Activated CD8-positive, alpha-beta memory T cell treated with anti-CD3 and anti-CD28 coated beads, Interleukin-2, amount 10 ng/mL, durations not matched to agents 7 days and 5 days (primary cell): Measurements from ENCODE around the gene DNAI7. TPM values are rescaled to one million over a fixed set of nuclear protein-coding genes. Genes with fewer than 3 reads are reported as not detected.

ENCODE experiments used
- ATAC-seq: fragments of 150-1000 bp; cut with Tn5 transposase; one replicate; pipeline ENCODE4 v1.10.0; 2021; ENCODE audit warnings: moderate library complexity
- CTCF ChIA-PET: fragments of 350-600 bp; sonication (Branson Sonifier 250); formaldehyde crosslinking; loops from one replicate; lab custom pipeline; 2021; ENCODE audit warnings: antibody characterized with exemption; lab: Charles Lee
- DNase-seq: peaks from one replicate; pipeline ENCODE4 v3.0.0-alpha.2; 2020
- H3K27ac Mint-ChIP-seq: one replicate; pipeline ENCODE4 v1.8.0; 2021; ENCODE audit warnings: mild to moderate bottlenecking, mixed read lengths
- H3K27me3 Mint-ChIP-seq: one replicate; pipeline ENCODE4 v1.8.0; 2021; ENCODE audit warnings: mixed read lengths
- H3K36me3 Mint-ChIP-seq: one replicate; pipeline ENCODE4 v1.8.0; 2021; ENCODE audit warnings: mild to moderate bottlenecking, mixed read lengths
- H3K4me1 Mint-ChIP-seq: one replicate; pipeline ENCODE4 v1.8.0; 2021; ENCODE audit warnings: mixed read lengths
- H3K4me3 Mint-ChIP-seq: one replicate; pipeline ENCODE4 v1.8.0; 2021; ENCODE audit warnings: mild to moderate bottlenecking, moderate library complexity, mixed read lengths
- H3K9me3 Mint-ChIP-seq: one replicate; pipeline ENCODE4 v1.8.0; 2022; ENCODE audit warnings: low read depth, mixed read lengths
- total RNA-seq, 2 experiments: library from RNA; stranded (reverse); gene quantifications; one replicate each; pipeline ENCODE4 v1.2.3, GENCODE V29; 2021

DNAI7 gene
- total RNA-seq, 2 experiments from 2014 or later = 0.18 TPM; not detected in 1

DNA sequence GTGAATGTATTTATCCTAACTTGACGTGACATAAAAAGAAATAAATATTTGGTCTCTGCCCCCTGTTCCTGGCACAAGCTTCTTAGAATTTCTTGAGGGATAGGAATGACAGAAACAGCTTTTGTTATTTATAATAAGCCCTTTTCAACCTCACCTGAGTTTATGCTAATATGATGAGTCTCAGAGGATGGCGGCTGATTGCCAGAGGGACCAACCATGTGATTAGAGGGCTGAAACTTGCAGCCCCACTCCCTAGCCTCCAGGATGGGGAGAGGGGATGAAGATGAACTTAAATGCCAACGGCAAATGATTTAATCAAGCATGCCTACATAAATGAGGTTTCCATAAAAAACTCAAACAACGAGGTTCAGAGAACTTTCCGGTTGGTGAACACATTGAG is 42.9 kb downstream of the DNAI7 start:
- peaks cover 9% of the 10 kb centered on the region for H3K4me1 Mint-ChIP-seq
- no peak for ATAC-seq
- no peak overlapping the region for H3K27ac Mint-ChIP-seq
- H3K9me3 Mint-ChIP-seq = no peaks in the 10 kb centered on the region
- CTCF ChIA-PET = interaction anchor here (1.0 to 5.2 kb wide), 4 partner anchors 10 to 285 kb away, joined by 3 to 35 read pairs (median 5); no protein-coding TSS in a partner anchor
- DNase-seq = no peak
- H3K27me3 Mint-ChIP-seq = no peaks in the 10 kb centered on the region
- no peak overlapping the region for H3K4me3 Mint-ChIP-seq
- H3K36me3 Mint-ChIP-seq = no peaks in the 10 kb centered on the region

DNA sequence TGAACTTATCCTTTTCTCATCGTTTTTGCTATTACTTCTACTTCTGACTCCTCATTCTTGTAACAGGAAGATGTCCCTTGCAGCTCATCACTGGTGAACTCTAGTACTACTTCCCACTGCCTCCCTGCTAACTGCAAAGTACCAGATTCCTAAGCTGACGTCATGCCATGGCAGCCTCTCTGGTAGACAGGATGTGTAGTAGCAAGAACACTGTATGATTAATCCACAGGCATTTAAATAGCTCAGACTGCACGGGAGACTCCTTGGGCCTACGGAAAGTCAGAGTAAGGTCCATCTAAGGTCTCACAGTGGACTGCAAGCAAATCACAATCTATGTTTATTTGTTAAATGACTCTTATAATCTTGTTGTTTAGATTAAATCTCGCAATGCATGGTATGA is 43.5 kb downstream of the DNAI7 start:
- peaks cover 9% of the 10 kb centered on the region for H3K4me1 Mint-ChIP-seq
- no peak for ATAC-seq
- no peaks in the 10 kb centered on the region for H3K27me3 Mint-ChIP-seq
- H3K27ac Mint-ChIP-seq = no peak overlapping the region
- H3K36me3 Mint-ChIP-seq = no peaks in the 10 kb centered on the region
- DNase-seq = no peak
- CTCF ChIA-PET = interaction anchor here (5.2 kb wide), 1 partner anchor 159 kb away, joined by 35 read pairs; no protein-coding TSS in a partner anchor
- no peak overlapping the region for H3K4me3 Mint-ChIP-seq
- H3K9me3 Mint-ChIP-seq = no peaks in the 10 kb centered on the region

DNA sequence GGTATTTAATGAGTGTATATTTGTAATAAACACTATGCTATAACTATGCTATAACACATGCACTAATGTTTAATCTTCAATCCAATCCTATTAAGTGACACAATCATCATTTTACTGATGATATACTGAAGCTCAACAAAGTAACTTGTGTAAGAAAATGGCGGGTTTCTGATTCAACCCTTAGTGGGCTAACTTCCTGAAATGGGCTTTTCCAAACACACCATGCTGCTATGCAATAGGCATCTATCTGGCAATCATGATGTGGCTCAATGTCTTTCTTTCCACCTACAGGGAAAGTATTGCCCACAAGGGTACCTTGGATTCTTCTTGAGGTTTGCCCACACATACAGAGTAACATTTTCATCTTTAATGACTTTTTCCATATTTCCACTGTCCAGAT is 48.3 kb downstream of the DNAI7 start:
- H3K27me3 Mint-ChIP-seq = no peaks in the 10 kb centered on the region
- DNase-seq (no peak), ATAC-seq (no peak)
- no peak overlapping the region for H3K27ac Mint-ChIP-seq
- CTCF ChIA-PET = interaction anchor here (0.6 to 1.0 kb wide), 3 partner anchors 8 to 156 kb away, joined by 3 to 4 read pairs (median 4); no protein-coding TSS in a partner anchor
- H3K4me3 Mint-ChIP-seq = no peak overlapping the region
- no peaks in the 10 kb centered on the region for H3K4me1 Mint-ChIP-seq
- H3K9me3 Mint-ChIP-seq = no peaks in the 10 kb centered on the region
- no peaks in the 10 kb centered on the region for H3K36me3 Mint-ChIP-seq

DNA sequence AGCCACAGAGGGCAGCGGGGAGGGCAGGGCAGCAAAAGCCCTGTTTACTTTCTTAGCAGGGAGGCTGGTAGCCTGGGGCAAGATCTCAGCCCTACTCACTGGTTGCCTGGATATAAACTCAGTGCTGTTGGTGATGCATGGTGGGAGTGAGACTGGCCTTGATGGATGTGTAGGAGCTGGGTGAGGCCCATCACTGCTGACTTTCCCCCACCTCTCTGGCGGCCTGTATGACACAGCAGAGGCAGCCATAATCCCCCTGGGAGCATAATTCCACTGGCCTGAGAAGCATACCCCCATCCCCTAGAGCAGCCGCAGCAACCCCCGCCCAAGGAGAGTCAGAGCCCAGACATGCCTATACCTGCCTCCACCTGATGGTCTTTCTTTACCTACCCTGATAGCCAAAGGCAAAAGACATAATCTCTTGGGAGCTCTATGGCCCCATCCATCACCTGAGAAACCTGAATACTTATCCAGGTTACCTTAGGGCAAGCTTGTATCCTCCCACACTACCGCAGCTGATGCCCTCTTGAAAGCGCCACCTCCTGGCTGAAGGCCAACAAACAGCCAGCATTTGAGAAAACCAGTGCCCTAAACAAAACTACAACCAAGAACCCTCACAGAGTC is 59.3 kb downstream of the DNAI7 start:
- H3K27ac Mint-ChIP-seq = no peak overlapping the region
- no peak for DNase-seq
- H3K4me1 Mint-ChIP-seq = no peaks in the 10 kb centered on the region
- peaks cover 9% of the 10 kb centered on the region for H3K27me3 Mint-ChIP-seq
- CTCF ChIA-PET = interaction anchor here (0.7 to 2.9 kb wide), 3 partner anchors 19 to 210 kb away, joined by 3 to 16 read pairs (median 5); no protein-coding TSS in a partner anchor
- no peak overlapping the region for H3K4me3 Mint-ChIP-seq
- H3K9me3 Mint-ChIP-seq = no peaks in the 10 kb centered on the region
- ATAC-seq = no peak
- no peaks in the 10 kb centered on the region for H3K36me3 Mint-ChIP-seq

DNA sequence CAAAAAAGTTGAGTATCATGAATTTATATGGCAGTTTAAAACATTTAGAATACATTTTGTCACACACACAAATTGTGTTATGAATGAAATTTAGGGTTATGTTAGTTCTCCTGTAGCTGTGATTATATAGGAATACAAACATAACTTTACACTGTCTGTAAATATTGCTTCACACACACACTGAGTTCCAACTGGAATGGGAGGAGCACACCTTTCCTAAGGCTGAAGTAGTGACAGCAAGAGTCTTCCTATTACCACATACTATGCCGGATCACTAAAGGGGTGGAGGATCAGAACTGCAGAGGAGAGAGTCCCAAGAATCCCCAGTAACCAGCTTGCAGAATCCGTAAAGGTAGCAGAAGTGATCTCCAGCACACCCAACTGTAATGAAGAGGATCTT is 63.7 kb downstream of the DNAI7 start:
- Mint-ChIP-seq H3K36me3 (no peaks in the 10 kb centered on the region), H3K4me3 (no peak overlapping the region), H3K9me3 (no peaks in the 10 kb centered on the region), H3K27me3 (peaks cover 7% of the 10 kb centered on the region), H3K27ac (no peak overlapping the region), H3K4me1 (no peaks in the 10 kb centered on the region)
- DNase-seq (no peak), ATAC-seq (no peak)
- CTCF ChIA-PET = interaction anchor here (0.6 to 3.1 kb wide), 6 partner anchors 10 to 275 kb away, joined by 3 to 16 read pairs (median 4); no protein-coding TSS in a partner anchor

DNA sequence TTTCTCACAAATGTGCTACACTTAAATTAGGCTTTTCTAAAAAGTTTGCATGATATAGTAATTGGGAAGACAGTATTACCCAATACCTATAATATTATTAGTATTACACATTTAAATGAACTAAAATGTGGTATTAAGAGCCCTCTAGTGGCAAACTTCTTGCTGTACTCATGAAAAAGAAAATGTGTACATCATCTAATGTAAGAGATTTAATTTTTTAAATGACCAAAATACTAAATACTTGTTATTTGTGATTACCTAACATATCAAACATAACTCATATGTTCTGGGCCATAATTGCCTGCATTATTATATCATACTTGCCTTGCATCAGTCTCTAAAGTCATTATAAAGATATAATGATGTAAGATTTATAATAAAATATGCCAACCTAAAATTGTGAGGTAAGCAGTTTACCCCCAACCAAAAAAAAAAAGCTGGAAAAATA is 64.2 kb downstream of the DNAI7 start:
- no peak overlapping the region for H3K4me3 Mint-ChIP-seq
- DNase-seq = no peak
- H3K4me1 Mint-ChIP-seq = no peaks in the 10 kb centered on the region
- CTCF ChIA-PET = interaction anchor here (0.6 to 3.1 kb wide), 9 partner anchors 9 to 275 kb away, joined by 3 to 16 read pairs (median 3); no protein-coding TSS in a partner anchor
- no peaks in the 10 kb centered on the region for H3K9me3 Mint-ChIP-seq
- H3K27ac Mint-ChIP-seq = no peak overlapping the region
- ATAC-seq = no peak
- H3K36me3 Mint-ChIP-seq = no peaks in the 10 kb centered on the region
- H3K27me3 Mint-ChIP-seq = peaks cover 8% of the 10 kb centered on the region

DNA sequence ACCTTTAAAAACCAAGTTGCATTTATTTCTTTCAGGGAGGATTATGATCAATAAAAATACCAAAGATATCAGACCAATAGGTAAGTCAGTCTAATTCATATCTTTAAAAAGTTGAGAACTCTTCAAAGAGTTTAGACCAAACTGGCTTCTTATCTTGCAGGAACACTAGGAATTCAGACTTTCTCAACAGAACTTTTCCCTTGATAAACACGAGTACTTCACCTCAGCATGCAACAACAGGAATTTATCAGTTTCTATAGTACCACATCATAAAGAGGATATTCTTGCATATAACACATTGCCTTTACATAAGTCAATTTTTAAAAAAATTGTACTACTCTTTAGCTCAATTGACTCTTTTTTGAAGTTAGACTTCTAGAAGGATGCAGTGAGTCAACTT is 68.2 kb downstream of the DNAI7 start:
- Mint-ChIP-seq H3K9me3 (no peaks in the 10 kb centered on the region), H3K27me3 (peaks cover 4% of the 10 kb centered on the region), H3K4me1 (peaks cover 2% of the 10 kb centered on the region), H3K27ac (no peak overlapping the region), H3K4me3 (no peak overlapping the region), H3K36me3 (no peaks in the 10 kb centered on the region)
- no peak for DNase-seq
- CTCF ChIA-PET = no interaction called here
- no peak for ATAC-seq

DNA sequence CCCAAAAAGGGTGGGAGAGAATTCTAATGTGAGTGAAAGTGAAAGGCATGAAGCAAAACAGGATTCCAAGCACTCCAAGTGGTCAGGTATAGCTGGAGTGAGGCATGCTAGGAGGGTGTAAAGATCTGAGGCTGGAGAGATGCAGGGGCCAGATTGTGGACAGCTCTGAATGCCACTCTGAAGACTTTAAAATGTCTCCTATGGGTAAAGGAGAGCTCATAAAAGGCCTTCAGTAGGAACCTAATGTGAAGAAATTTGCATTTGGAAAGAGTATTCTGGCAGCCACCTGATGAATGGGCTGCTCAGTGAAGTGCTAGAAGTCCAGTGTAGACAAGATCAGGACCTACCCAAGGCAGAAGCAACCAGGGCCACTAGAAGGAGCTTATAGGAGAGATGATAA is 68.9 kb downstream of the DNAI7 start:
- Mint-ChIP-seq H3K9me3 (no peaks in the 10 kb centered on the region), H3K4me3 (no peak overlapping the region), H3K27me3 (peaks cover 4% of the 10 kb centered on the region), H3K4me1 (peaks cover 2% of the 10 kb centered on the region), H3K27ac (no peak overlapping the region), H3K36me3 (no peaks in the 10 kb centered on the region)
- CTCF ChIA-PET = no interaction called here
- ATAC-seq (no peak), DNase-seq (no peak)

DNA sequence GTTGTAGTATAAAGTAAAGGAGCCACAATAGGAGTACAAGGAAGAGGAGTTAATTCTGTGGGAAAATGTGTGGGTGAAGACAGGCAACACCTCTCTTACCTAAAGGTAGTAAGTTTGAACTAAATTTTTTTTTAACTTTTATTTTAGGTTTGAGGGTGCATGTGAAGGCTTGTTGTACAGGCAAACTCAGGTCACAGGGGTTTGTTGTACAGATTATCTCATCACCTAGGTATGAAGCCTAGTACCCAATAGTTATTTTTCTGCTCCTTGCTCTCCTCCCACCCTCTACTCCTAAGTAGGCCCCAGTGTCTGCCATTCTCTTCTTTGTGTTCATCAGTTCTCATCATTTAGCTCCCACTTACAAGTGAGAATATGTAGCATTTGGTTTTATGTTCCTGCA is 70.5 kb downstream of the DNAI7 start:
- Mint-ChIP-seq H3K4me3 (no peak overlapping the region), H3K27ac (no peak overlapping the region), H3K36me3 (no peaks in the 10 kb centered on the region), H3K4me1 (peaks cover 2% of the 10 kb centered on the region), H3K9me3 (no peaks in the 10 kb centered on the region), H3K27me3 (peaks cover 4% of the 10 kb centered on the region)
- DNase-seq (no peak), ATAC-seq (no peak)
- CTCF ChIA-PET = interaction anchor here (0.5 to 1.1 kb wide), 3 partner anchors 9 to 104 kb away, joined by 3 read pairs; no protein-coding TSS in a partner anchor

DNA sequence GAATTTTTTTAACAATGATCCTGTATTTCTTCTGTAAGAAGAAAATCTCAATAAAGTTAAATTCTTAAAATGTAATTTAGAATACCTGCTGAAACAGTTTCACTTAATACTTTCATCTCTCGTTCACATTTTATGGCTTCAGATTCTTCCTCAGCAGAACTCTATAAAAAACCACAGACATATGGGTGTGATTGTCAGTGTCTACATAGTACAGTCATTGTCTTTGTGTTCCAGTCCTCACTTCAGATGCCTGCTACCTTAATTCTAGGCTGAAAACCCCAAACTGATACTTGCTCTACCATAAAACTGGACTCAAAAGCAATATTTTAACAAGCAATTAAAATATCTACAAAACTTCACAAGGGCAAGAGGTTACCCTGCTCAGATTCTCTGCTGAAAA is 71.8 kb downstream of the DNAI7 start:
- no peak for ATAC-seq
- CTCF ChIA-PET = interaction anchor here (0.6 kb wide), 1 partner anchor 20 kb away, joined by 3 read pairs; no protein-coding TSS in a partner anchor
- Mint-ChIP-seq H3K4me3 (no peak overlapping the region), H3K27ac (no peak overlapping the region), H3K9me3 (no peaks in the 10 kb centered on the region), H3K27me3 (peaks cover 4% of the 10 kb centered on the region), H3K4me1 (peaks cover 2% of the 10 kb centered on the region), H3K36me3 (no peaks in the 10 kb centered on the region)
- no peak for DNase-seq

DNA sequence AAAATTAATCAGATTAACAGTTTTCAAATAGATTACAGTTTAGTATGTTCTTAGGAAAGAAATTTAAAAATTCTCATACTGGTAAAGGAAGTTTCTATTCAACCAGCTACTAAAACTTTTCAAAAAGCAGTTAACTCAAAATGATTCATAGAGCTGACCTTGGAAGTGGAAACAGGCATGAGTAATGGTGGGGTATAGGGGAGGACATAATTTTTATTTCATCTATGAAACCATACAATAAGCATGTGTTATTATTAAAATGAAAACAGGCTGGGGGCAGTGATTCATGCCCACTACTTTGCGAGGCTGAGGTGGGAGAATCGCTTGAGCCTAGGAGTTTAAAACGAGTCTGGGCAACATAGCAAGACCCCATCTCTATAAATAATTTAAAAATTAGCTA is 73.0 kb downstream of the DNAI7 start:
- CTCF ChIA-PET = interaction anchor here (1.2 to 1.3 kb wide), 2 partner anchors 8 to 9 kb away, joined by 3 to 4 read pairs; no protein-coding TSS in a partner anchor
- H3K27me3 Mint-ChIP-seq = peaks cover 4% of the 10 kb centered on the region
- DNase-seq (no peak), ATAC-seq (no peak)
- H3K4me1 Mint-ChIP-seq = peaks cover 2% of the 10 kb centered on the region
- H3K4me3 Mint-ChIP-seq = no peak overlapping the region
- no peaks in the 10 kb centered on the region for H3K36me3 Mint-ChIP-seq
- no peak overlapping the region for H3K27ac Mint-ChIP-seq
- H3K9me3 Mint-ChIP-seq = no peaks in the 10 kb centered on the region

DNA sequence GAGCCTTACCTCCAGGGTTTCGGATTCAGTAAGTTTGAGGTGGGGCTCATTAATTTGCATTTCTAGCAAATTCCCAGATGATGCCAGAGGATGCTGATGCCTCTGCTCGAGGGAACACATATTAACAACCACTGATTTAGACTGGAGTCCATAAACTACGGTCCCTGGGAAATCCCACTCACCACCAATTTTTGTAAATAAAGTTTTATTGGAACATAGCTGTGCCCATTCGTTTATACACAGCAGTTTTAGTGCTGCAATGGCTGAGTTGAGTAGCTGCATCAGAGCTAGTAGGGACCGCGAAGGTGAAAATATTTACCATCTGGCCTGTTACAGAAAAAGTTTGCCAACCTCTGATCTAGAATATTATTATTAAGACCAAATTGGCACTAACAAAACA is 73.8 kb downstream of the DNAI7 start:
- DNase-seq (no peak), ATAC-seq (no peak)
- peaks cover 2% of the 10 kb centered on the region for H3K4me1 Mint-ChIP-seq

DNA sequence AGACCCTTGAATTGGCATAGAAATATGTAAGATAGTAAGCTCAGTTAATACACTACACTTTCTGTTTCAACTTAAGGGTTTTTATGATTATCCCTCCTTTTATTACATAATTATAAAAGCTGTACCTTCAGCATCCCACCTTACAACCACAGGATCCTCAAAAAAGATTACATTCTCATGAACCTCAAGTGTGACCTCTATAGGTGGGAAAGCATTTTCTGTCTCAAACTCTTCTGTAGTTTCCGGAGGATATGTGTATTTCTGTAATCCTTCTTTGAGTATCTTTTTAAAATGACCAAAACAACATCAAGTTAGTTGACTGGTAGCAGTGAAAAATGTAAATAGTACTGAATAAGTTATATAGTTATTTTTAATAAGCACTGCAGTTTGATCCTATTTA is 75.9 kb downstream of the DNAI7 start:
- H3K36me3 Mint-ChIP-seq = no peaks in the 10 kb centered on the region
- H3K9me3 Mint-ChIP-seq = no peaks in the 10 kb centered on the region
- CTCF ChIA-PET = interaction anchor here (1.0 to 1.3 kb wide), 2 partner anchors 10 to 122 kb away, joined by 3 to 4 read pairs; no protein-coding TSS in a partner anchor
- H3K4me3 Mint-ChIP-seq = no peak overlapping the region
- no peak for ATAC-seq
- DNase-seq = no peak
- H3K4me1 Mint-ChIP-seq = peaks cover 2% of the 10 kb centered on the region
- no peaks in the 10 kb centered on the region for H3K27me3 Mint-ChIP-seq
- no peak overlapping the region for H3K27ac Mint-ChIP-seq

More for the DNA sequence above, 73.8 kb downstream of the DNAI7 start:
- Mint-ChIP-seq H3K4me3 (no peak overlapping the region), H3K27me3 (no peaks in the 10 kb centered on the region), H3K27ac (no peak overlapping the region), H3K36me3 (no peaks in the 10 kb centered on the region), H3K9me3 (no peaks in the 10 kb centered on the region)
- CTCF ChIA-PET = interaction anchor here (1.2 to 1.3 kb wide), 2 partner anchors 9 to 10 kb away, joined by 3 to 4 read pairs; no protein-coding TSS in a partner anchor

DNA sequence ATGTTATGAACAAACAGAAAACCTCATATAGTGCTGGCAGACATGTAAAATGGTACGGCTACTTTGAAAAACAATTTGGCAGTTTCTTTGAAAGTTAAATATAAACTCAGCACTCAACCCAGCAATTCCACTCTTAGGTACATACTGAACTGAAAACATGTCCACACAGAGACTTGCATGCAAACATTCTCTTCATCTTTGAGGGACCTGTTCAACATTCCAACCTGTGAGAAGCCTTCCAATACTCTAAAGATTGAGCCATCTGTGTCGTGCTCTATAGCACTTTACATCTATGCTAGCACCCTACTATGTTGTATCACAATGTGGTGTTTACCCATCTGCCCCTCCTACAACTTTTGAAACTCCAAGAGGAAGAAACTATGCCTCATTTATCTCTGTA is 79.3 kb downstream of the DNAI7 start:
- no peak overlapping the region for H3K27ac Mint-ChIP-seq
- no peaks in the 10 kb centered on the region for H3K4me1 Mint-ChIP-seq
- H3K9me3 Mint-ChIP-seq = no peaks in the 10 kb centered on the region
- ATAC-seq (no peak), DNase-seq (no peak)
- CTCF ChIA-PET = no interaction called here
- H3K27me3 Mint-ChIP-seq = no peaks in the 10 kb centered on the region
- H3K4me3 Mint-ChIP-seq = no peak overlapping the region
- H3K36me3 Mint-ChIP-seq = no peaks in the 10 kb centered on the region
